GM18873 (cell line): Measurements from ENCODE around the gene SZT2.
"Not testable (repeated sequence)": the region's sequence is repeated elsewhere in the genome, so short reads cannot be mapped to it uniquely, and the experiment has no call there.

Experiments
- ATAC-seq: cut with Tn5 transposase; IDR thresholded peaks from one replicate; pipeline ENCODE4 v1.9.1; 2021; ENCODE audit warnings: mild to moderate bottlenecking, moderate library complexity, moderate number of reproducible peaks; ENCODE audit not compliant: unreplicated experiment, low FRiP score

Gene SZT2

DNA sequence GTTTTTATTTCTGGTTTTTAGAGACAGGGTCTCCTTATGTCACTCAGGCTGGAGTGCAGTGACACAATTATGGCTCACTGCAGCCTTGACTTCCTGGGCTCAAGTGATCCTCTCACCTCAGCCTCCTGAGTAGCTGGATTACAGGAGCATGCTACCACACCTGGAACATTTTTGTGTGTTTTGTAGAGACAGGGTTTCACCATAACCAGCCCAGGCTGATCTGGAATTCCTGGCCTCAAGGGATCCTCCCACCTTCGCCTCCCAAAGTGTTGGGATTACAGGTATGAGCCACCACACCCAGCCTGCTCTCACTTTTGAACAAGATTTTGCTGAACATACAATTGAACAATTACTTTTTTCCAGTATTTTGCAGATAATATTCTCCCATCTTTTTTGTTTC, 88.0 kb downstream of the SZT2 start:
- no peak for ATAC-seq

DNA sequence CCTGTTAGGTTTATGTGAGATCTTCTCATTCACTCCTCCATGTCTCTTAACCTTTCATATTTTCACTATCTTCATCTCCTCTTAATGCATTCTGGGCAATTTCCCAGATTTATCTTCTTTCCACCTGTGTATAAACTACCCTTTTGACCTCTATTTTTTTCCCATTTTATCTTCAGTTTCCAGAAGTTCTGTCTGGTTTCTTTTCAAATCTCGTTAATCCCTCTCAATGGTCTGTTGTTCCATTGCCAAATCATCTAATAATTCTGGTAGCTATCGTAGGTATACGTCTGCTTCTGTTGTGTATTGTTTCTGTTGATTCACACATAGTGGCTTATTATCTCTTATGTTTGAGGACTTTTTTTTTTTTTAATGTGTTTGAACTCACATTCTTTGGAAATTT, 89.7 kb downstream of the SZT2 start:
- no peak for ATAC-seq

DNA sequence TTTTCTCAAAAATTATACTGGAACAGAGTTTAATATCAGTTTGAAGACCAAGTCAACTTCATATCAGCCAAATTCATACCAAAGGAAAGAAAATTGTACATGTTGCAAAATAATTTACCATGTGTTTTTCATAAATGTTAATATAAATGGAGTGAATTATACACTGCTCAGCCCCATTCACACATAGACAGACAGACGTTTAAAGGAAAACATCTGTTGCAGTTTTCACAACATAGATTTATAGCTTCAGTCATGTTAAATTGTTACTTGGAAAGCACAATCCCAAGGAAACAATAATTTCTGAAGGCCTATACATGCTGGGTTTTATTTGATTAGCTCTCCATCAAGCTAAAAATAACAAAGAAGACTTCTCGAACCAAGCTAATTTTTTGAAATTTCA, 91.8 kb downstream of the SZT2 start:
- ATAC-seq = no peak

DNA sequence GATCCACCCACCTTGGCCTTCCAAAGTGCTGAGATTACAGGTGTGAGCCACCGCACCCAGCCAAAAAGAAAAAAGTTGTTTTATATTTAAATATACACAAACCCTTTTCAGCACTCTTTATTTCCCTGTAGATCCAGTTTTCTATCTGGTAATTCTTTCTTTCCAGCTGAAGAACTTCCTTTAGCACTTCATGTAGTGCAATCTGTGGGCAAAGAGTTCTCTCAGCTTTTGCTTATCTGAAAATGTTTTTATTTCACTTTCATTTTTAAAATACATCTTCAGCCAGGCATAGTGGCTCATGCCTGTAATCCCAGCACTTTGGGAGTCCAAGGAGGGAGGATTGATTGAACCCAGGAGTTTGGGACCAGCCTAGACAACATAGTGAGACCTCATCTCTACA, 92.5 kb downstream of the SZT2 start:
- no peak for ATAC-seq

DNA sequence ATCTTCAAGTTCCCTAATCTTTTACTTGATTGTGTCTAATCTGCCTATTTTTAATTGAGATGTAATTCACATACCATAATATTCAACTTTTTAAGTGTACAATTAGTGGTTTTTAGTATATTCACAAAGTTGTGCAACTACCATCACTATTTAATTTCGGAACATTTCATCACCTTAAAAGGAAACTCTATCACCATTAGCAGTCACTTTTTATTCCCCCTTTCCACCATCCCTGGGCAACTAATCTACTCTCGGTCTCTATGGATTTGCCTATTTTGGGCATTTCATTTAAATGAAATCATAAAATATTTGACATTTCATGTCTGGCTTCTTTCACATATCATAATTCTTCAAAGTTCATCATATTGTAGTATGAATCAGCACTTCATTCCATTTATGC, 94.7 kb downstream of the SZT2 start:
- ATAC-seq = no peak

DNA sequence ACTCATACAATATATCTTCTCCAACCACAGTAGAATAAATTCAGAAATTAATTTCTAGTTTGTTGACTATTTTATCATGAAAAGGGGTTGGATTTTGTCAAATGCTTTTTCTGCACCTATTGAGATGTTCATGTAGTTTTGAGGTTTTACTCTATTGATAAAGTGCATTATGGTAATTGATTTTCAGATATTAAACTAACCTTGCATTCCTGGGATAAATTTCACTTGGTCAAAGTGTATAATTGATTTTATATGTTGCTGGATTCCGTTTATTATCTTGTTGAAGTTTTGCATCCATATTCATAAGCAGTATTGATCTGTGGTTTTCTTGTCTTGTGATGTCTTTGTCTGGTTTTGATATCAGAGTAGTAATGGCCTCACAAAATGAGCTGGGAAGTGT, 98.5 kb downstream of the SZT2 start:
- ATAC-seq = no peak

DNA sequence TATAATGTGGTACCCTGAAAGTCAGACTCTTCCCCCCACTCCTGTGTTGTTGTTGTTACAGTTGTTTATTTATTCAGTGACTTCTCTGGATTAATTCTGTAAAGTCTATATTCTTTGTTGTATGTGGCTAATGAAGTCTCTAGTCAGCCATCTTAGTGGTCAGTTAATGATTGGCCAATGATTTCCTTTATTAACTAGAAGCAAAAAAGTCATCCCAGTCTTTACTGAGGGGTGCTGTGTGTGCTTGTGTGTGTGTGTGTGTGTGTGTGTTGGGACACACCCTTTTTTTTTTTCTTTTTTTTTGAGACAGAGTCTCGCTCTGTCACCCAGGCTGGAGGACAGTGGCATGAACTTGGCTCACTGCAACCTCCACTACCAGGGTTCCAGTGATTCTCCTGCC, 101.4 kb downstream of the SZT2 start:
- ATAC-seq = no peak

DNA sequence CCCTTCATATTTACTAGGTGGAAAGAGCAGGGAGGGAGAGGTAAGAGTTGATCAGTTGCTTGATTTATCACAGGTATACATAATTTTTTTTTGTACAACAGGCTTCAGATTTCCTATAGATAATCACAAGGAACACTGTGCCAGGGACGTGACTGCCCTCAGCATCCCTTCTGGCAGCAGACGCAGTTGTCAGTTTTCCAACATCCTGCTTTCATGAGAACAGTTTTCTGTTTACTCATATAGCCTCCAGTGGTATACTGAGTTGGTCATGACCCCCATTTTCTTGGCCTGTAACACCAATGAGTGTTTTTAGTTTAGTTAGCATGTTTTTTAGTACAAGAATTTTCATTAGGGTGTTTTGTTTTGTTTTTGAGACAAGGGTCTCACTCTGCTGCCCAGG, 103.1 kb downstream of the SZT2 start:
- no peak for ATAC-seq

DNA sequence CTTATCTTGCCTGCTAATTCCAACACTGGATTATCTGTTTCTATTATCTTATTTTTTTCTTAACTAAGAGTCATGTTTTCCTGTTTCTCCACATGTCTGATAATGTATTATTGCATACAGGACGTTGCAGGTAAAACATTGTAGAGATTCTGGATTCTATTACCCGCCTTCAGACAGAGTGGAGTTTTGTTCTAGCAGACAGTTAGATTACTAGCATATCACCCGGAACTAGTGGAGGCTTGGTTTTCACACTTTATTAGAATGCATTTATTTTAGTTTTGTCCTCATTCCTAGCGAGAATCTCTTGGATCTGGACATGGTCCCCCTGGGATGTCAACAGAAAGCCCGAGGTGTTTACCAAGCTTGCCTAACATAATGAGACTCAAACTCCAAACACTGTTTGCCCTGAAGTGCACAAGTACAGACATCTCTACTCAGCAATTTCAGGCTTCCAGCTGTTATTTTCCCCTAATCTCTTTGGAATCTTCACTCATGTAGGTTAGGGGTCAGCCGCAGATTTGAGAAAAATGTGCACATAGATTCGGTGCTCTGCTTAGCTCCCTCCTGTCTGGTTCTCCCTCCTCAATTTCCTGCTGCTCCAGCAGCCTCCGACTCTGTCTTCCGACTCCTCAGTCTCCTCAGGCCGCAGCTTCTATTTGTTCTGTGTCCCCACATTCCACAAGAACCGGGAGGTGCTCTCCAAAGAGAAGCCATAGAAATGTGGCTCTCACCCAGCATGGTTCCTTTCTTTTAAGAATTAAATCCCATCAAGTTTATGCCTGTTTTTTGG, 104.2 kb downstream of the SZT2 start:
- no peak for ATAC-seq

DNA sequence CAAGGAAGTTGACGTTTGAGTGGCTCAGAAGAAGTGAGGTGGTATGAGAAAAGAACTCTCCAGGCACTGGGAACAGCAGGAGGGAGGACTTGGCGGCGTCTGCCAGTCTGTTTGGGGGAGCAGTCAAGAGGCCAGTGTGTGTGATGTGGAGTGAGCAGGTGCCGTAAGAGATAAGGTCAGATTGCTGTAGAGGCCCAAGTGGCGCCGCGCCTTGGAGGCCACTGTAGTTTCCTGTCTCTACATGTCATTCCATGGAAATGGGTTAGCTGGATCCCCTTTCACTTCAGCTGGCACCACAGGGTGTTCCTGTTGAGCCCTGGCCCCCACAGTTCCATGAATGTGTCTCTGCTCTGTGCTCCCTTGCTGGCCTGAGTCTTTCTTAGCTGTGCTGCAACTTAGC, 105.5 kb downstream of the SZT2 start:
- ATAC-seq = no peak

DNA sequence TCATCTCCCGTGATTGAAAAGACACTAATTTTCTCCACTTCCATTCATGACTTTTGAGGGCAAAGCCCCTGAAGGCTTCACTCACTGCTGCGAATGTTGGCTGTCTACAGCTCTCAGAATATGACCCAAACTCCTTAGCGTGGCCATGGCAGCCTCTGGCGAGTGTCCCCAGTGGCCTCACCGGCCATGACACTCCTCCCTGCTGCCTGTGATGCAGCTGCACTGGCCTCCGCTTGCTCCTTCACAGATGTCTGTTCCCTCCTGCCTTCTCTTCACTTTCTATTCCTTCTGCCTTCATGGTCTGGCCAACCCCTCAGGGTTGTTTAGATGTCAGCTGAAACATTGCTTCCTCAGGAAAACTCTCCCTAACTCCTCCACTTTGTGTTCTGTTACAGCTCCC, 110.2 kb downstream of the SZT2 start:
- ATAC-seq = no peak

DNA sequence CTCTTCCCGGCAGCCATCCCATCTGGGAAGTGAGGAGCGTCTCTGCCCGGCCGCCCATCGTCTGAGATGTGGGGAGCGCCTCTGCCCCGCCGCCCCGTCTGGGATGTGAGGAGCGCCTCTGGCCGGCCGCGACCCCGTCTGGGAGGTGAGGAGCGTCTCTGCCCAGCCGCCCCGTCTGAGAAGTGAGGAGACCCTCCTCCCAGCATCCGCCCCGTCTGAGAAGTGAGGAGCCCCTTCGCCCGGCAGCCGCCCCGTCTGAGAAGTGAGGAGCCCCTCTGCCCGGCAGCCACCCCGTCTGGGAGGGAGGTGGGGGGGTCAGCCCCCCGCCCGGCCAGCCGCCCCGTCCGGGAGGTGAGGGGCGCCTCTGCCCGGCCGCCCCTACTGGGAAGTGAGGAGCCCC, 112.1 kb downstream of the SZT2 start:
- not testable (repeated sequence) for ATAC-seq

DNA sequence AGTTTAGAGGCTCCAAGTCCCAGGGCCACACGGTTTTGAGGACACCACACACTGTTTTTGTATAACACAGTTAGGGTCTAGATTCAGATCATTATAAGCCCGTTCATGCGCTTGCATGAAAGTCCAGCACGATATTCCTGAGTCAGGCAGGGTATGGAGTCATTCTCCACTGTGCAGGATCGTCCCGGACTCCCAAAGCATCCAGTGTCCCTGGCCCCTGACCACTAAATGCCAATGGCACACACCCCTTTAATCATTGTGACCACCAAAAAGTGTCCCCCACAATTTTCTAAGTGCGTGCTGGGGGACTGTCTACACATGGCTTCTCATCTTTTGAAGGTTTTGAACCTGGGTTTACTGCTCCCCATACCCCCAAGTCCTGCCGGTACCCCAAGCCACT, 113.8 kb downstream of the SZT2 start:
- ATAC-seq = no peak
